GM21360 (cell line): ENCODE results near the gene FAM3C.
A peak's percentile ranks its signal among the peaks of the same experiment; 100 is the strongest.

Experiments
- ATAC-seq: cut with Tn5 transposase; IDR thresholded peaks from one replicate; pipeline ENCODE4 v1.9.1; 2021; ENCODE audit warnings: mild to moderate bottlenecking, moderate library complexity; ENCODE audit not compliant: unreplicated experiment

The FAM3C gene

DNA sequence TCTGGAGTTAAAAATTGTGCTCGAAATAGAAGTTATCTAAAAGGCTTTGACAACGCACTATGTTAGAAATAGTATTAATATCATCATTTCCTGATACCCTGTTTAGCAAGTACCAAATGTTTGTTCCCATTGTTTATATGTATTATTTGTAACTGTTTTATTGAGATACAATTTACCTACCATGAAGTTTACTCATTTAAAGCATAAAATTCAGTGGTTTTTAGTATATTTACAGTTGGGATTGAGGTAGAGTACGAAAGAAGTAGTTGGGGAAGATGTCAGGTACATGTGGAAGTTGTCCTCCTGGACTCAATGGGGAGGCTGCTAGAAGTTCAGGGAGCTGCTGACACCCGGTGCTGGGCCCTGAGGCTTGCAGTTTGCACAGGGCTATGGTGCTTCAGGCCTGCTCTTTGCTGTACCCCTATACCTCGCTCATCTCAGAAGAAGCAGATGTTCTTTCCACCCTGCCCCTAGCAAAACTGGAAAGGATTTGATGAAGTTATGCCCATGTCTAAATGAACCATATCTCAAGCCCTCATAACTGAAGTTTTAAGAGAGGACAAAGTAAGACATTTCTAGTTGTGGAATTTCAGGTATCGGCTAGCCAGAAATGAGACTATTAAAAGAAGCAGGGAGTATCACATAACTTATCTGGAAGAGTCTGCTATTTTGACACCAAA, 92.5 kb downstream of the FAM3C start:
- no peak for ATAC-seq

GRCh38 chr7:121302214-121302745, 93.8 kb downstream of the FAM3C start:
- ATAC-seq, result peak; percentile 98

- ATAC-seq, result no peak
Measured at GRCh38 chr7:121301446-121302213, 94.5 kb downstream of the FAM3C start.

GRCh38 chr7:121300685-121301420, 95.3 kb downstream of the FAM3C start:
- no peak for ATAC-seq
